GM12878 (cell line): Measurements from ENCODE around the gene SMIM14.

Source experiments
- CREB1 ChIP-seq: IDR thresholded peaks from 2 replicates; pipeline ENCODE4 v1.6.1; 2012; ENCODE audit warnings: low read depth, mild to moderate bottlenecking, inconsistent platforms
- CTCF ChIP-seq, 3 experiments: IDR thresholded peaks in 2 of 3; conservative IDR thresholded peaks in 1 of 3; 2 replicates each; pipeline ENCODE4 v1.5.1; 2011; ENCODE audit warnings: low read depth in 3 of 3, low read length in 3 of 3, mild to moderate bottlenecking in 3 of 3, control low read depth in 2 of 3, moderate library complexity in 2 of 3, inconsistent platforms in 1 of 3, mixed read lengths in 1 of 3; ENCODE audit not compliant: control insufficient read depth in 2 of 3, insufficient read depth in 1 of 3; ENCODE audit errors: extremely low read depth in 1 of 3
- EP300 ChIP-seq, 2 experiments: fragments of 150-350 bp in 1 of 2; IDR thresholded peaks; 2 replicates each; pipeline ENCODE4 v1.6.1; 2011 to 2012; ENCODE audit warnings: low read depth in 2 of 2, low read length in 2 of 2, borderline replicate concordance in 1 of 2, improper control_type of control experiment in 1 of 2, inconsistent platforms in 1 of 2; ENCODE audit not compliant: control insufficient read depth in 1 of 2
- GABPA ChIP-seq: IDR thresholded peaks from 2 replicates; pipeline ENCODE4 v1.6.1; 2014; ENCODE audit warnings: antibody characterized with exemption, low read depth, mild to moderate bottlenecking, inconsistent platforms
- MEF2A ChIP-seq: IDR thresholded peaks from 2 replicates; pipeline ENCODE4 v1.6.1; 2011; ENCODE audit warnings: low read depth, mild to moderate bottlenecking, low read length, moderate library complexity; ENCODE audit not compliant: insufficient read depth
- SPI1 ChIP-seq: IDR thresholded peaks from 2 replicates; pipeline ENCODE4 v1.6.1; 2011; ENCODE audit warnings: low read depth, mild to moderate bottlenecking, low read length, moderate library complexity, borderline replicate concordance; ENCODE audit not compliant: insufficient read depth
- TCF7 ChIP-seq: IDR thresholded peaks from 2 replicates; pipeline ENCODE4 v1.6.1; 2014; ENCODE audit warnings: antibody characterized with exemption, borderline replicate concordance
- TF ChIP-seq, protein P1 (sequence below): fragments of 450-650 bp; conservative IDR thresholded peaks from 2 replicates; pipeline ENCODE4 v1.6.1; 2017; ENCODE audit warnings: mild to moderate bottlenecking, moderate library complexity

- TF ChIP-seq MEF2A (peak; percentile 79), CTCF (IDR thresholded peaks at IDR 0.05 in 2 of 3, conservative IDR thresholded peaks at IDR 0.05 in 1 of 3; ENCODE audit: control insufficient read depth in 2 of 3, extremely low read depth in 1 of 3, insufficient read depth in 1 of 3, low read depth in 3 of 3, low read length in 3 of 3) (no peak), GABPA (no peak), SPI1 (no peak), EP300 (IDR thresholded peaks at IDR 0.05; ENCODE audit: borderline replicate concordance in 1 of 2, control insufficient read depth in 1 of 2, low read depth in 2 of 2, low read length in 2 of 2) (peak; percentile 29 to 60; a peak in 2 of 4 replicates), TCF7 (no peak), CREB1 (no peak)
- TF ChIP-seq, protein P1, sequence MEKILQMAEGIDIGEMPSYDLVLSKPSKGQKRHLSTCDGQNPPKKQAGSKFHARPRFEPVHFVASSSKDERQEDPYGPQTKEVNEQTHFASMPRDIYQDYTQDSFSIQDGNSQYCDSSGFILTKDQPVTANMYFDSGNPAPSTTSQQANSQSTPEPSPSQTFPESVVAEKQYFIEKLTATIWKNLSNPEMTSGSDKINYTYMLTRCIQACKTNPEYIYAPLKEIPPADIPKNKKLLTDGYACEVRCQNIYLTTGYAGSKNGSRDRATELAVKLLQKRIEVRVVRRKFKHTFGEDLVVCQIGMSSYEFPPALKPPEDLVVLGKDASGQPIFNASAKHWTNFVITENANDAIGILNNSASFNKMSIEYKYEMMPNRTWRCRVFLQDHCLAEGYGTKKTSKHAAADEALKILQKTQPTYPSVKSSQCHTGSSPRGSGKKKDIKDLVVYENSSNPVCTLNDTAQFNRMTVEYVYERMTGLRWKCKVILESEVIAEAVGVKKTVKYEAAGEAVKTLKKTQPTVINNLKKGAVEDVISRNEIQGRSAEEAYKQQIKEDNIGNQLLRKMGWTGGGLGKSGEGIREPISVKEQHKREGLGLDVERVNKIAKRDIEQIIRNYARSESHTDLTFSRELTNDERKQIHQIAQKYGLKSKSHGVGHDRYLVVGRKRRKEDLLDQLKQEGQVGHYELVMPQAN, result no peak; the same call in 1 of the 2 replicates
These were observed 25.5 kb downstream of the SMIM14 start for GRCh38 chr4:39613093-39613656.
